Measurements from ENCODE around the gene LRRC4B.
A peak's percentile ranks its signal among the peaks of the same experiment; 100 is the strongest.

Gene LRRC4B

GRCh38 chr19:50477751-50478515, 90.3 kb downstream of the LRRC4B start:
- H3K4me3 ChIP-seq (ENCODE audit: low read depth, low read length), result no peak overlapping the region
- ChIA-PET POLR2A (interaction anchor here (0.6 to 1.7 kb wide), 2 partner anchors 12 to 94 kb away, joined by 3 to 6 read pairs; partner anchors contain the start of gene POLD1), CTCF (interaction anchor here (0.7 to 2.2 kb wide), 9 partner anchors 9 to 121 kb away, joined by 3 to 14 read pairs (median 3); no protein-coding TSS in a partner anchor)
- peaks cover 9 to 47% of the 10 kb centered on the region in 2 experiments; a peak in 2 of 3 replicates for H3K36me3 ChIP-seq (ENCODE audit: control insufficient read depth in 2 of 2, insufficient read depth in 1 of 2, low read length in 2 of 2)
- H3K27ac ChIP-seq (ENCODE audit: extremely low read depth, low read depth, low read length), result no peak overlapping the region
- TF ChIP-seq ZNF391 (tag by site-specific recombination; IDR thresholded peaks at IDR 0.05; ENCODE audit: borderline replicate concordance, low read depth), result no peak
- no peak for TF ChIP-seq ZNF140 (tag by site-specific recombination; IDR thresholded peaks at IDR 0.05)
- no peak for TF ChIP-seq ZNF843 (tag by site-specific recombination; IDR thresholded peaks at IDR 0.05)
- TF ChIP-seq ZXDB (tag by site-specific recombination; IDR thresholded peaks at IDR 0.05), result no peak
- TF ChIP-seq ZEB2 (tag by site-specific recombination; IDR thresholded peaks at IDR 0.05), result no peak
- no peak for TF ChIP-seq ZNF324 (tag by site-specific recombination; IDR thresholded peaks at IDR 0.05)
- no peak for TF ChIP-seq ZNF600 (tag by site-specific recombination; IDR thresholded peaks at IDR 0.05)
- TF ChIP-seq ZNF366 (tag by site-specific recombination; conservative IDR thresholded peaks at IDR 0.05), result no peak
- no peak for TF ChIP-seq HOXA7 (CRISPR knock-in tag; IDR thresholded peaks at IDR 0.05; ENCODE audit: borderline replicate concordance)
- peaks cover 7% of the 10 kb centered on the region; the same call in 1 of the 2 replicates for H3K4me1 ChIP-seq (ENCODE audit: control insufficient read depth, insufficient read depth, low read length)
- H3K9me3 ChIP-seq (ENCODE audit: control insufficient read depth, insufficient read depth, low read depth, low read length), result no peaks in the 10 kb centered on the region

- TF ChIP-seq ZNF324 (tag by site-specific recombination; IDR thresholded peaks at IDR 0.05), result no peak
- peak; percentile 14 for TF ChIP-seq SP7 (tag by site-specific recombination; IDR thresholded peaks at IDR 0.05)
- TF ChIP-seq KLF1 (tag by site-specific recombination; IDR thresholded peaks at IDR 0.05), result peak; percentile 7; the same call in 1 of the 2 replicates
- TF ChIP-seq BCL11B (tag by site-specific recombination; IDR thresholded peaks at IDR 0.05; ENCODE audit: low read depth), result peak; percentile 29; the same call in 1 of the 2 replicates
- no peak for TF ChIP-seq ZSCAN4 (tag by site-specific recombination; IDR thresholded peaks at IDR 0.05)
- TF ChIP-seq PRDM4 (tag by site-specific recombination; IDR thresholded peaks at IDR 0.05), result 0 out of 2 replicates have a peak, but pooled peaks have one; percentile 7
- TF ChIP-seq ZNF600 (tag by site-specific recombination; IDR thresholded peaks at IDR 0.05), result peak; percentile 25
- no peak for TF ChIP-seq ZNF558 (tag by site-specific recombination; IDR thresholded peaks at IDR 0.05)
- no peak for TF ChIP-seq ZNF704 (tag by site-specific recombination; IDR thresholded peaks at IDR 0.05)
- TF ChIP-seq FEZF1 (tag by site-specific recombination; IDR thresholded peaks at IDR 0.05), result no peak
- no peak for TF ChIP-seq ZNF416 (tag by site-specific recombination; IDR thresholded peaks at IDR 0.05)
- TF ChIP-seq ZNF585B (tag by site-specific recombination; IDR thresholded peaks at IDR 0.05), result no peak
- no peak for TF ChIP-seq ZNF433 (tag by site-specific recombination; IDR thresholded peaks at IDR 0.05; ENCODE audit: low read depth)
- TF ChIP-seq ZNF664 (tag by site-specific recombination; IDR thresholded peaks at IDR 0.05), result no peak
- 0 out of 2 replicates have a peak, but pooled peaks have one; percentile 39 for TF ChIP-seq ZEB2 (tag by site-specific recombination; IDR thresholded peaks at IDR 0.05)
- TF ChIP-seq ZFP37 (tag by site-specific recombination; IDR thresholded peaks at IDR 0.05), result no peak
- no peak for TF ChIP-seq ZNF639 (tag by site-specific recombination; IDR thresholded peaks at IDR 0.05)
- TF ChIP-seq ZNF140 (tag by site-specific recombination; IDR thresholded peaks at IDR 0.05), result no peak
- TF ChIP-seq ZNF777 (tag by site-specific recombination; IDR thresholded peaks at IDR 0.05; ENCODE audit: borderline replicate concordance), result no peak
- TF ChIP-seq KLF10 (tag by site-specific recombination; IDR thresholded peaks at IDR 0.05), result peak; percentile 74
- no peak for TF ChIP-seq ZNF610 (tag by site-specific recombination; IDR thresholded peaks at IDR 0.05; ENCODE audit: borderline replicate concordance)
- TF ChIP-seq ZNF580 (tag by site-specific recombination; IDR thresholded peaks at IDR 0.05), result no peak
- TF ChIP-seq KLF8 (tag by site-specific recombination; IDR thresholded peaks at IDR 0.05), result 0 out of 2 replicates have a peak, but pooled peaks have one; percentile 10
- Histone ChIP-seq H3K36me3 (ENCODE audit: control insufficient read depth in 2 of 2, insufficient read depth in 1 of 2, low read length in 2 of 2) (peaks cover 9 to 37% of the 10 kb centered on the region in 2 experiments; a peak in 2 of 3 replicates), H3K4me1 (ENCODE audit: control insufficient read depth, insufficient read depth, low read length) (peaks cover 7% of the 10 kb centered on the region; the same call in 1 of the 2 replicates), H3K4me3 (ENCODE audit: low read depth, low read length) (peak overlapping the region; percentile 96), H3K27ac (ENCODE audit: extremely low read depth, low read depth, low read length) (peak overlapping the region; percentile 98), H3K9me3 (ENCODE audit: control insufficient read depth, insufficient read depth, low read depth, low read length) (no peaks in the 10 kb centered on the region)
- POLR2A ChIA-PET, result interaction anchor here (0.6 kb wide), 1 partner anchor 11 kb away, joined by 3 read pairs; no protein-coding TSS in a partner anchor
- CTCF ChIA-PET, result interaction anchor here (0.6 to 0.9 kb wide), 4 partner anchors 12 to 240 kb away, joined by 3 to 6 read pairs (median 4); no protein-coding TSS in a partner anchor
Observed at GRCh38 chr19:50476907-50477238, 91.4 kb downstream of the LRRC4B start.
